Esophagus muscularis mucosa (tissue), 3 donors: ENCODE results near the gene MYRIP.

Experiments used
- EP300 ChIP-seq: sonication (generic); formaldehyde crosslinking; IDR thresholded peaks from one replicate; pipeline ENCODE4 v1.6.1; 2017; ENCODE audit warnings: antibody characterized with exemption
- TF ChIP-seq, protein P1 (sequence below), 3 experiments: fragments of 200-600 bp in 2 of 3; fragments of 450-650 bp in 1 of 3; sonication (generic) in 2 of 3; IDR thresholded peaks; one replicate each; pipeline ENCODE4 v1.5.1; 2017 to 2019; ENCODE audit warnings: antibody characterized with exemption in 3 of 3, mild to moderate bottlenecking in 2 of 3, moderate library complexity in 1 of 3

DNA sequence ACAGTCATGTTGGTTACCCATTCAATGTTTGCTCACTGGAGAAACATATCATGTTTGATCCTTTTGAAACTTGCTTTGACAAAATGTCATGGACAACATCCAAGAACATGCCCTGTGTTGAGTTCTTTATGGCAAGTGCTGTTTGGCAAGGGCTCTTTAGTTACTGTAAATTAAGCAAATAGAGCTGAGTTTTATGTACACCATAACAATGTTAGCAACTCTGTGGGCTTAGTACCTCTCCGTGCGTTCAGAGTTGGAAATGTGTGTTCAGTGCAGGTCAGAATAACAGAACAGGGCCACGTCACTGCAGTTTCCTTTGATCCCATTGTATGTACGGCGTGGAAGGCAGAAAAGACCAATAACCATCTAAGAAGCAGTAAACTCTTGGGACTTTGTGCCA is 132.5 kb downstream of the MYRIP start:
- TF ChIP-seq, protein P1, sequence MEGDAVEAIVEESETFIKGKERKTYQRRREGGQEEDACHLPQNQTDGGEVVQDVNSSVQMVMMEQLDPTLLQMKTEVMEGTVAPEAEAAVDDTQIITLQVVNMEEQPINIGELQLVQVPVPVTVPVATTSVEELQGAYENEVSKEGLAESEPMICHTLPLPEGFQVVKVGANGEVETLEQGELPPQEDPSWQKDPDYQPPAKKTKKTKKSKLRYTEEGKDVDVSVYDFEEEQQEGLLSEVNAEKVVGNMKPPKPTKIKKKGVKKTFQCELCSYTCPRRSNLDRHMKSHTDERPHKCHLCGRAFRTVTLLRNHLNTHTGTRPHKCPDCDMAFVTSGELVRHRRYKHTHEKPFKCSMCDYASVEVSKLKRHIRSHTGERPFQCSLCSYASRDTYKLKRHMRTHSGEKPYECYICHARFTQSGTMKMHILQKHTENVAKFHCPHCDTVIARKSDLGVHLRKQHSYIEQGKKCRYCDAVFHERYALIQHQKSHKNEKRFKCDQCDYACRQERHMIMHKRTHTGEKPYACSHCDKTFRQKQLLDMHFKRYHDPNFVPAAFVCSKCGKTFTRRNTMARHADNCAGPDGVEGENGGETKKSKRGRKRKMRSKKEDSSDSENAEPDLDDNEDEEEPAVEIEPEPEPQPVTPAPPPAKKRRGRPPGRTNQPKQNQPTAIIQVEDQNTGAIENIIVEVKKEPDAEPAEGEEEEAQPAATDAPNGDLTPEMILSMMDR (IDR thresholded peaks at IDR 0.05): no peak
- no peak for TF ChIP-seq EP300
